Naive thymus-derived CD4-positive, alpha-beta T cell (primary cell): ENCODE results near the gene ABCA6. TPM values are rescaled to one million over a fixed set of nuclear protein-coding genes. Genes with fewer than 3 reads are reported as not detected.

Experiments
- ATAC-seq: fragments of 150-1000 bp; cut with Tn5 transposase; 2 replicates; pipeline ENCODE4 v1.10.0; 2021; ENCODE audit warnings: mild to moderate bottlenecking, moderate library complexity
- CTCF ChIA-PET: fragments of 350-600 bp; sonication (Branson Sonifier 250); formaldehyde crosslinking; loops from one replicate; lab custom pipeline; 2021; ENCODE audit warnings: antibody characterized with exemption; lab: Charles Lee
- POLR2A ChIA-PET: fragments of 350-600 bp; sonication (Branson Sonifier 250); formaldehyde crosslinking; loops from one replicate; lab custom pipeline; 2021; ENCODE audit warnings: antibody characterized with exemption, inconsistent platforms; lab: Charles Lee
- DNase-seq, 9 donors: peaks; one replicate each; pipeline versions ENCODE4 v3.0.0 to v3.0.0-alpha.2; 2020 to 2022; ENCODE audit warnings: mixed read lengths in 1 of 9
- H3K27ac ChIP-seq: one replicate; pipeline ENCODE4 v1.7.0; 2013; ENCODE audit warnings: mild to moderate bottlenecking, low read depth, low read length, moderate library complexity
- H3K27me3 ChIP-seq, 2 donors: one replicate each; pipeline ENCODE4 v1.7.0; 2013; ENCODE audit warnings: low read length in 2 of 2, mild to moderate bottlenecking in 2 of 2, moderate library complexity in 2 of 2; ENCODE audit not compliant: control insufficient read depth in 2 of 2, insufficient read depth in 2 of 2
- H3K36me3 ChIP-seq, 3 experiments: 1 replicate in 2 of 3; 2 replicates in 1 of 3; pipeline ENCODE4 v1.7.0; 2013; ENCODE audit warnings: low read length in 3 of 3, mild to moderate bottlenecking in 3 of 3, moderate library complexity in 1 of 3; ENCODE audit not compliant: insufficient read depth in 3 of 3, control insufficient read depth in 2 of 3
- H3K4me1 ChIP-seq, 2 donors: one replicate each; pipeline ENCODE4 v1.7.0; 2013; ENCODE audit warnings: low read length in 2 of 2, mild to moderate bottlenecking in 2 of 2, moderate library complexity in 1 of 2; ENCODE audit not compliant: control insufficient read depth in 2 of 2, insufficient read depth in 2 of 2
- H3K4me3 ChIP-seq: 2 replicates; pipeline ENCODE4 v1.7.0; 2013; ENCODE audit warnings: mild to moderate bottlenecking, low read length
- H3K9me3 ChIP-seq, 3 experiments: 1 replicate in 2 of 3; 2 replicates in 1 of 3; pipeline ENCODE4 v1.7.0; 2013; ENCODE audit warnings: low read length in 3 of 3; ENCODE audit not compliant: control insufficient read depth in 2 of 3
- H3K27ac Mint-ChIP-seq, 9 donors: one replicate each; pipeline ENCODE4 v1.8.0; 2020 to 2022; ENCODE audit warnings: mixed read lengths in 9 of 9, mild to moderate bottlenecking in 8 of 9, moderate library complexity in 5 of 9, inconsistent platforms in 2 of 9
- H3K27me3 Mint-ChIP-seq, 5 donors: one replicate each; pipeline ENCODE4 v1.8.0; 2021 to 2022; ENCODE audit warnings: mixed read lengths in 5 of 5, mild to moderate bottlenecking in 1 of 5
- H3K36me3 Mint-ChIP-seq, 5 donors: one replicate each; pipeline ENCODE4 v1.8.0; 2020 to 2022; ENCODE audit warnings: mixed read lengths in 5 of 5, mild to moderate bottlenecking in 3 of 5, inconsistent platforms in 1 of 5
- H3K4me1 Mint-ChIP-seq, 7 donors: one replicate each; pipeline ENCODE4 v1.8.0; 2020 to 2022; ENCODE audit warnings: mixed read lengths in 7 of 7, mild to moderate bottlenecking in 3 of 7, inconsistent platforms in 1 of 7
- H3K4me3 Mint-ChIP-seq, 10 donors: one replicate each; pipeline ENCODE4 v1.8.0; 2020 to 2022; ENCODE audit warnings: mild to moderate bottlenecking in 10 of 10, mixed read lengths in 10 of 10, moderate library complexity in 6 of 10, inconsistent platforms in 2 of 10
- H3K9me3 Mint-ChIP-seq, 11 donors: one replicate each; pipeline ENCODE4 v1.8.0; 2020 to 2022; ENCODE audit warnings: mixed read lengths in 11 of 11, mild to moderate bottlenecking in 4 of 11, inconsistent platforms in 1 of 11, moderate library complexity in 1 of 11
- intact Hi-C, 2 donors: fragments of 100-400 bp; cut with micrococcal nuclease; formaldehyde crosslinking; loops; one replicate each; pipeline ENCODE4 v1.15.1; 2023
- polyA plus RNA-seq, 2 donors: library from polyadenylated mRNA; unstranded; fragments of 300-500 nt; fragmentation: Illumina TruSeq; gene quantifications; one replicate each; pipeline ENCODE4 v1.2.3, GENCODE V29; 2021
- total RNA-seq, 6 experiments: library from RNA in 5 of 6; stranded (reverse) in 5 of 6; gene quantifications; 1 replicate in 5 of 6; 2 replicates in 1 of 6; pipeline ENCODE4 v1.2.3 and lab custom pipeline; 2021 to 2026

Gene ABCA6, protein sequence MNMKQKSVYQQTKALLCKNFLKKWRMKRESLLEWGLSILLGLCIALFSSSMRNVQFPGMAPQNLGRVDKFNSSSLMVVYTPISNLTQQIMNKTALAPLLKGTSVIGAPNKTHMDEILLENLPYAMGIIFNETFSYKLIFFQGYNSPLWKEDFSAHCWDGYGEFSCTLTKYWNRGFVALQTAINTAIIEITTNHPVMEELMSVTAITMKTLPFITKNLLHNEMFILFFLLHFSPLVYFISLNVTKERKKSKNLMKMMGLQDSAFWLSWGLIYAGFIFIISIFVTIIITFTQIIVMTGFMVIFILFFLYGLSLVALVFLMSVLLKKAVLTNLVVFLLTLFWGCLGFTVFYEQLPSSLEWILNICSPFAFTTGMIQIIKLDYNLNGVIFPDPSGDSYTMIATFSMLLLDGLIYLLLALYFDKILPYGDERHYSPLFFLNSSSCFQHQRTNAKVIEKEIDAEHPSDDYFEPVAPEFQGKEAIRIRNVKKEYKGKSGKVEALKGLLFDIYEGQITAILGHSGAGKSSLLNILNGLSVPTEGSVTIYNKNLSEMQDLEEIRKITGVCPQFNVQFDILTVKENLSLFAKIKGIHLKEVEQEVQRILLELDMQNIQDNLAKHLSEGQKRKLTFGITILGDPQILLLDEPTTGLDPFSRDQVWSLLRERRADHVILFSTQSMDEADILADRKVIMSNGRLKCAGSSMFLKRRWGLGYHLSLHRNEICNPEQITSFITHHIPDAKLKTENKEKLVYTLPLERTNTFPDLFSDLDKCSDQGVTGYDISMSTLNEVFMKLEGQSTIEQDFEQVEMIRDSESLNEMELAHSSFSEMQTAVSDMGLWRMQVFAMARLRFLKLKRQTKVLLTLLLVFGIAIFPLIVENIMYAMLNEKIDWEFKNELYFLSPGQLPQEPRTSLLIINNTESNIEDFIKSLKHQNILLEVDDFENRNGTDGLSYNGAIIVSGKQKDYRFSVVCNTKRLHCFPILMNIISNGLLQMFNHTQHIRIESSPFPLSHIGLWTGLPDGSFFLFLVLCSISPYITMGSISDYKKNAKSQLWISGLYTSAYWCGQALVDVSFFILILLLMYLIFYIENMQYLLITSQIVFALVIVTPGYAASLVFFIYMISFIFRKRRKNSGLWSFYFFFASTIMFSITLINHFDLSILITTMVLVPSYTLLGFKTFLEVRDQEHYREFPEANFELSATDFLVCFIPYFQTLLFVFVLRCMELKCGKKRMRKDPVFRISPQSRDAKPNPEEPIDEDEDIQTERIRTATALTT (N-terminal part only)
- total RNA-seq: 1 to 10 TPM in 2 of 5 experiments, under 1 TPM in 3; 0.24 to 1.1 (median 0.93) TPM
- not detected for polyA plus RNA-seq
- total RNA-seq (lab: John Stamatoyannopoulos, UW): 0.94 reads per million

DNA sequence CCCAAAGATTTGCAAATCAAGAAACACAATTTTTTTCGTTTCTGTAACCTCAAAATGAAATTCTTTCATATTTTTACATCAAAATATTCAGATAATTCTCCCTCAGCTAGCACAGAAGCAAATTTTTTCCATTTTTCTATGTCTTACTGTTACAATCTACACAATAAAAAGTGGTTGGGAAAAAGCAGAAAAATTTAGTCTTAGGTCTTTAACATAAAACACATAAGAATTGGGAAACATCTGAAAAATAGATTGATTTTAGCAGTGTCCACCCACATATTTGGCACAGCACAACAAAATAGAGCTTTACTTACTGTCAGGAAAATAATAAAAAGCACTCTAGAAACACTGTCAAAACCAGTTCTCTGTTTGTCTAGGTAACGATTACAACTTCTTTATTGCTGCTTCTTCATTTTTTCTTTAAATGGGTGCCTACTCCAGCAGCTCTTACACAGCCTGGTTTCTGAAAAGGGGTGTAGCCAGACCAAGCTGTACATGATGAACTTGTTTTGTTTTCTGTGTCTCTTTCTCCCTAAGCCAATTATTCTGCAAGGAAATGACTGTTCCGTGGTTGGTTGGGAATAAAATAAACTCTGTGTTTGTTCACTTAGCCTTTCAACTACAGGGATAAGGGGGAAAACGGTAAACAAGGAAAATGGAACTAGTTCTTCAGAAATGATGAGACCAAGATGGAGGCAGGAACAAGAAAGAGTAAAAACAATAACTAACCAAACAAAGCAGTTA, at the start of gene ABCA6:
ABCA6 (minus strand) TSS at position 465 of the 744 bp plus-strand sequence. CDS start 1,192 bp downstream, outside the sequence.
- ChIA-PET POLR2A (no interaction called here), CTCF (no interaction called here)
- no peak for ATAC-seq
- Histone ChIP-seq H3K27me3 (no peaks in the 10 kb centered on the region), H3K4me1 (no peaks in the 10 kb centered on the region), H3K4me3 (no peak within 1 kb of the TSS), H3K36me3 (no peaks in the 10 kb centered on the region), H3K9me3 (no peaks in the 10 kb centered on the region), H3K27ac (no peak within 1 kb of the TSS)
- Mint-ChIP-seq H3K27me3 (peaks cover 0 to 13% (median 6%) of the 10 kb centered on the region in 5 donors), H3K9me3 (peaks cover 0 to 7% (median 0%) of the 10 kb centered on the region in 11 donors), H3K27ac (no peak within 1 kb of the TSS), H3K36me3 (peaks cover 0 to 9% (median 5%) of the 10 kb centered on the region in 5 donors), H3K4me3 (no peak within 1 kb of the TSS), H3K4me1 (peaks cover 0 to 2% (median 0%) of the 10 kb centered on the region in 7 donors)
- intact Hi-C loops: no loop called here
- no peak for DNase-seq

- Histone ChIP-seq H3K27me3 (no peaks in the 10 kb centered on the region), H3K4me1 (no peaks in the 10 kb centered on the region), H3K4me3 (no peak overlapping the region), H3K36me3 (no peaks in the 10 kb centered on the region), H3K9me3 (no peaks in the 10 kb centered on the region), H3K27ac (no peak overlapping the region)
- H3K4me1 Mint-ChIP-seq: no peaks in the 10 kb centered on the region
- no peaks in the 10 kb centered on the region for H3K9me3 Mint-ChIP-seq
- intact Hi-C loops: no loop called here
- H3K36me3 Mint-ChIP-seq: peaks cover 0 to 27% (median 0%) of the 10 kb centered on the region in 5 donors
- ChIA-PET POLR2A (no interaction called here), CTCF (no interaction called here)
- DNase-seq: no peak
- H3K4me3 Mint-ChIP-seq: no peak overlapping the region
- no peak overlapping the region for H3K27ac Mint-ChIP-seq
- no peaks in the 10 kb centered on the region for H3K27me3 Mint-ChIP-seq
- ATAC-seq: no peak
Observed at GRCh38 chr17:69188796-69189195, 47.1 kb upstream of the ABCA6 start.

DNA sequence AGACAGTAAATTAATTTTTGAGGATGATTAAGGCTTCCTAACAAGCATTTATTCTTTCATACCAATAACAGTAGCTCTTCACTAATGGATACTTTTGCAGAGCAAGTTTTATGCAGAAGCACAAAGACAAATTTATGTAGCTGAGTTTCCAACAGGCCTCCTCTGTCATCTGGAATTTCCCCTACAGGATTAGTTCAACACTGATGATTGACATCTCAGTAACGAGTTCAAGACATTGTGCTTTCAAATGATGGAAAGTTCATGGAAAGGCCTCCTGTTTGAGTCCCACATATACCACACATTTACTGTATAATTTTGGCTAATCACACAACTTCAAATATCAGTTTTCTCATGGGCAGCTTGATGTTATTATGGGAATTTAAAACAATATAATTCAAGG, 46.4 kb upstream of the ABCA6 start:
- intact Hi-C loops: no loop called here
- Mint-ChIP-seq H3K27me3 (no peaks in the 10 kb centered on the region), H3K4me3 (no peak overlapping the region), H3K27ac (no peak overlapping the region), H3K4me1 (no peaks in the 10 kb centered on the region), H3K9me3 (no peaks in the 10 kb centered on the region), H3K36me3 (peaks cover 0 to 27% (median 0%) of the 10 kb centered on the region in 5 donors)
- no peak for DNase-seq
- CTCF ChIA-PET: no interaction called here
- no peaks in the 10 kb centered on the region for H3K36me3 ChIP-seq
- H3K4me3 ChIP-seq: no peak overlapping the region
- POLR2A ChIA-PET: no interaction called here
- no peak overlapping the region for H3K27ac ChIP-seq
- ATAC-seq: no peak
- no peaks in the 10 kb centered on the region for H3K9me3 ChIP-seq
- no peaks in the 10 kb centered on the region for H3K27me3 ChIP-seq
- H3K4me1 ChIP-seq: no peaks in the 10 kb centered on the region

DNA sequence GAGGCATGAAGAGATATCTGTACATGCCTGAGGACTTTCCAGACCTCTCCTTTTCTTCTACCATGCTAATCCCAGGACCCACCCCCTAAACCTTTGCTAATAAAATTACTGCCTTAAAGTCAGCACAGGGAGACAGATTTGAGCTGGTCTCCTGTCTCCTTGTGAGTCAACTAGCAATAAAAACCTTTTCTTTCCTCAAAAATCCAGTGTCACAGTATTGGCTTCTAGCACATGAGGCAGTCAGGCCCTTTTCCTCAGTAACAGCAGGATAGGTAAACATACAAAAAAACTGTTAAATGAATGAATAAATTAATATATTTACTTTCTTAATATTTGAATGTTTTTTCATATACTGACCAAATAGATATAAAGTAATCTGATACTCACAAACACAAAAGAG, 45.6 kb upstream of the ABCA6 start:
- Mint-ChIP-seq H3K4me1 (no peaks in the 10 kb centered on the region), H3K4me3 (no peak overlapping the region), H3K27ac (no peak overlapping the region), H3K9me3 (no peaks in the 10 kb centered on the region), H3K36me3 (peaks cover 0 to 19% (median 0%) of the 10 kb centered on the region in 5 donors), H3K27me3 (no peaks in the 10 kb centered on the region)
- Histone ChIP-seq H3K9me3 (no peaks in the 10 kb centered on the region), H3K27me3 (no peaks in the 10 kb centered on the region), H3K4me1 (no peaks in the 10 kb centered on the region), H3K4me3 (no peak overlapping the region), H3K36me3 (no peaks in the 10 kb centered on the region), H3K27ac (no peak overlapping the region)
- intact Hi-C loops: no loop called here
- ChIA-PET POLR2A (no interaction called here), CTCF (no interaction called here)
- ATAC-seq (no peak), DNase-seq (no peak)

- ChIA-PET POLR2A (no interaction called here), CTCF (no interaction called here)
- Mint-ChIP-seq H3K4me1 (no peaks in the 10 kb centered on the region), H3K27me3 (no peaks in the 10 kb centered on the region), H3K27ac (no peak overlapping the region), H3K9me3 (no peaks in the 10 kb centered on the region), H3K36me3 (peaks cover 0 to 23% (median 0%) of the 10 kb centered on the region in 5 donors), H3K4me3 (no peak overlapping the region)
- H3K27me3 ChIP-seq: no peaks in the 10 kb centered on the region
- intact Hi-C loops: no loop called here
- no peak for DNase-seq
- H3K4me3 ChIP-seq: no peak overlapping the region
- no peaks in the 10 kb centered on the region for H3K36me3 ChIP-seq
- no peaks in the 10 kb centered on the region for H3K9me3 ChIP-seq
- ATAC-seq: no peak
- no peaks in the 10 kb centered on the region for H3K4me1 ChIP-seq
- no peak overlapping the region for H3K27ac ChIP-seq
Observed at GRCh38 chr17:69179227-69179952, 37.7 kb upstream of the ABCA6 start.
